Activated effector memory CD4-positive, alpha-beta T cell treated with Interleukin-2 at 50 U/mL for 16 hours (primary cell): Measurements from ENCODE around the gene FANCD2OS.
"Not testable (repeated sequence)": the region's sequence is repeated elsewhere in the genome, so short reads cannot be mapped to it uniquely, and the experiment has no call there.

Source experiments
- DNase-seq: peaks from one replicate; pipeline ENCODE4 v3.0.0-alpha.2; 2020

The FANCD2OS gene

DNA sequence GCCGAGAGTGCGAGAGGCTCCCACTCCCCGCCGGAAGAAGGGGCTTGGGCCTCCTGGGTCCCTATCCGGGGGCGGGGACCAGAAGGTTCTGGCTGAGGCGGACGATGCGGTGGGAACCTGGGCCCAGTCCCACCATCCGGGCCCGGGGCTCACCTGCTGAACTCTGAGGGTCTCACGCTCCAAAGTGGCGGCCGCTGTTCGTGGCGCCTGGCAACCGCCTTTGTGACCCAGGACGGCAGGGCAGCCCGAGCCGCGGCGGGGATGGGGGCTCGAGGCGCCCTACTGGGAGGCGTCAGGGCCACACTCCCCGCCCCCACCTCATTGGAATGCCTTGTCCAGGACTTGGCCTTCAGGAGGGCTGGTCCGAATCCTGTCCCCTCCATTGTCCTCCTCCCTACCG, at the start of gene FANCD2OS:
TSS of gene FANCD2OS (minus strand) at position 165 of the 400 bp plus-strand sequence. CDS start 3,481 bp downstream, outside the sequence.
- DNase-seq, result no peak

- no peak for DNase-seq
Measured at GRCh38 chr3:10157031-10157430, 49.0 kb upstream of the FANCD2OS start.

- DNase-seq, result no peak
Measured at GRCh38 chr3:10155658-10156057, 47.6 kb upstream of the FANCD2OS start.

- no peak for DNase-seq
Measured at GRCh38 chr3:10155123-10155472, 47.0 kb upstream of the FANCD2OS start.

GRCh38 chr3:10154335-10155122, 46.5 kb upstream of the FANCD2OS start:
- no peak for DNase-seq

DNA sequence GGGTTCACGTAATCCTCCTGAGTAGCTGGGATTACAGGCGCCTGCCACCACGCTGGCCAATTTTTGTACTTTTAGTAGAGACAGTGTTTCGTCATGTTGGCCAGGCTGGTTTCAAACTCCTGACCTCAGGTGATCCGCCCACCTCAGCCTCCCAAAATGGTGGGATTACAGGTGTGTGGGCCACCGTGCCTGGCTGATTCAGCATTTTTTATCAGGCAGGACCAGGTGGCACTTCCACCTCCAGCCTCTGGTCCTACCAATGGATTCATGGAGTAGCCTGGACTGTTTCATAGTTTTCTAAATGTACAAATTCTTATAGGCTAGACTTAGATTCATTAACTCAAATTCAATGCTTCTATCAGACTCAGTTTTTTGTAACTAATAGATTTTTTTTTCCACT, 42.9 kb upstream of the FANCD2OS start:
- no peak for DNase-seq

- DNase-seq, result no peak
Measured at GRCh38 chr3:10149226-10149625, 41.2 kb upstream of the FANCD2OS start.

GRCh38 chr3:10145685-10146084, 37.6 kb upstream of the FANCD2OS start:
- DNase-seq, result no peak

DNA sequence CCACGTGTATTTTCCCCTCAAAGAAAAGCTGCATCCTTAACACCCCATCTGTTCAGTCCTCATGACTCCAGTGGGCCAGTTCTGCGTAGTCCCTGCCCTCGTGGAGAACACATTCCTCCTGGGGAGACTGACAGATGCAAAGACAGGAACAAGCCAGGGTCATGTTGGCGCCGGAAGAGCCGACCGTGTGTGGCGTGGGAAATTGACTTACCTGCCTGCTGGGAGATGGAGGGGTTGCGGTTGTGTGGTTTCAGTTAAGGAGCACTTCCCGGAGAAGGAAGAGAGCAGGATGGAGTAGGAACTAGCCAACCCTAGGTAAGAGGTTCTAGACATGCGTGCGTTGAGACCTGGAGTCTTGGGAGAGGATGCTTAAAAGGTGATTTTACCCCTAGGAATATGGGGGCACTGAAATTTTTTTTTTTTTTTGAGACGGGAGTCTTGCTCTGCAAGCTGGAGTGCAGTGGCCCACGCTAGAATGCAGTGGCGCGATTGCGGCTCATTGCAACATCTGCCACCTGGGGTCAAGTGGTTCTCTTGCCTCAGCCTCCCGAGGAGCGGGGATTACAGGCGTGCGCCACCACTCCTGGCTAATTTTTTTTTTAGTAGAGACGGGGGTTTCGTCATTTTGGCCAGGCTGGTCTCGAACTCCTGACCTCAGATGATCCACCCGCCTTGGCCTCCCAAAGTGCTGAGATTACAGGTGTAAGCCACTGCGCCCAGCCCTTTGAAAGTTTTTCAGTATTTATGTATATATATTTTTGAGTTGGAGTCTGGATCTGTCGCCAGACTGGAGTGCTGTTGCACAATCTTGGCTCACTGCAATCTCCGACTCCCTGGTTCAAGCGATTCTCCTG, 34.9 kb upstream of the FANCD2OS start:
- DNase-seq, result no peak

GRCh38 chr3:10140996-10141546, 33.0 kb upstream of the FANCD2OS start:
- no peak for DNase-seq

DNA sequence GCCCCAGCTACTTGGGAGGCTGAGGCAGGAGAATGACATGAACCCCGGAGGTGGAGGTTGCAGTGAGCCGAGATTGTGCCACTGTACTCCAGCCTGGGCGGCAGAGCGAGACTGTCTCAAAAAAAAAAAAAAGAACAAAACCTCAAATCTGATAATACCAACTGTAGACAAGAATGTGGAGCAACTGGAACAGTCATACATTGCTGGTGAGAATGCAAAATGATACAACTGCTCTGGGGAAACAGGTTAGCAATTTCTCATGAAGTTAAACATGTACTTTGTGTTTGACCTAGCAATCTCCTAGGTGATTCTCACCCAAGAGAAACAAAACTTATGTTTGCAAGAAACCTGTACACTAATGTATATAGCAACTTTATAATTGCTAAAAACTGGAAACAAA, 29.1 kb upstream of the FANCD2OS start:
- DNase-seq, result no peak

GRCh38 chr3:10136426-10137005, 28.5 kb upstream of the FANCD2OS start:
- no peak for DNase-seq

GRCh38 chr3:10135872-10136271, 27.8 kb upstream of the FANCD2OS start:
- DNase-seq, result not testable (repeated sequence)

DNA sequence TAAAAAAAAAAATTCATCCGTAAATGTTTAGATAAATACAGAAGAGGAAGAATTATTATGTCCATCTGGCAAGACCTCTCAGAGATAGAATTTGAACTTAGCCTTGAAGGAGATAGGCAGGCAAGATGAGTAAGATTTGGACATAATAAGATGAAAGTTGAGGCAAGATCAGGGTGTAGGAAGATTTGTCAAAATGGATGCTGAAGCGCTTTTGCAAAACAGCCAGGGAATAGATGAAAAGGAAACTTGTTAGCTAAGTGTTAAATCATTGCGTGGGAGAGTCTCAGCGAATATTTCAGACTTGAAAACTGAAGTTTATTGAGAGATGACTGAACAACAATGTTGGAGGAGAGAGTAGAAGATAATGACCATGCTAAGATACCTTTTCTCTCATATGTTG, 14.7 kb upstream of the FANCD2OS start:
- DNase-seq, result no peak

GRCh38 chr3:10121064-10121463, 13.0 kb upstream of the FANCD2OS start:
- DNase-seq, result no peak

DNA sequence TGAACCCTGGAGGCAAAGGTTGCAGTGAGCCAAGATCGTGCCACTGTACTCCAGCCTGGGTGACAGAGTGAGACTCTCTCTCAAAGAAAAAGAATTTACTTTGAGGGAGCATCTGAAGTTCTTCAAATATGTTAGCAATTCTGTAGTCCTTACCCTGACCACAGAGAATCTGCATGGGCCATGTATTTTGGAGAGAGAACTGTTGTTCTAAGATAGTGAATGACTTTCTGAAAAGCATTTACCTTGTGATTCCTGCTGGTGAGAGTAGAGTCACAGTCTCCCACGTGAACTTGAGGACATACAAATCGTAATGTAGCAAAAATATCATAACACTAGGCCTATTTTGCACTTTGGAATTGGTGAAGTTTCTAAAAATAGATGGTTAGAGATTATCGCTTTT, 11.3 kb upstream of the FANCD2OS start:
- no peak for DNase-seq

DNA sequence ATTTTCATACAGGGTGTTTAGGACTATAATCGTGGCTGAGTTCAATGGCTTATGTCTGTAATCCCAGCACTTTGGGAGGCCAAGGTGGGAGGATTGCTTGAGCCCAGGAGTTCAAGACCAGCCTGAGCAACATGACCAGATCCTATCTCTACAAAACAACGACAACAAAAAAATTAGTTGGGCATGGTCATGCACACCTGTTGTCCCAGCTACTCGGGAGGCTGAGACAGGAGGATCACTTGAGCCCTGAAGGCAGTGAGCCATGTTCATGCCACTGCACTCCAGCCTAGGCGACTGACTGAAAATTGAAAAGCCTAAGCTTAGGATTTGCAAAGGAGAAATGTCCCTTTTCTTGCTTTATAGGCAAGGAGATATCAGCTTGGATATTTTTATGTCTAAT, 8.9 kb upstream of the FANCD2OS start:
- DNase-seq, result no peak

GRCh38 chr3:10116138-10116460, 8.0 kb upstream of the FANCD2OS start:
- no peak for DNase-seq

GRCh38 chr3:10115326-10116137, 7.5 kb upstream of the FANCD2OS start, which contains the start of gene BRK1:
TSS of gene BRK1 (plus strand) at chr3:10115675. CDS start at chr3:10115702, 27 bp downstream.
- DNase-seq, result peak; percentile 89

GRCh38 chr3:10106919-10107318, 1.1 kb downstream of the FANCD2OS start:
- DNase-seq, result no peak

DNA sequence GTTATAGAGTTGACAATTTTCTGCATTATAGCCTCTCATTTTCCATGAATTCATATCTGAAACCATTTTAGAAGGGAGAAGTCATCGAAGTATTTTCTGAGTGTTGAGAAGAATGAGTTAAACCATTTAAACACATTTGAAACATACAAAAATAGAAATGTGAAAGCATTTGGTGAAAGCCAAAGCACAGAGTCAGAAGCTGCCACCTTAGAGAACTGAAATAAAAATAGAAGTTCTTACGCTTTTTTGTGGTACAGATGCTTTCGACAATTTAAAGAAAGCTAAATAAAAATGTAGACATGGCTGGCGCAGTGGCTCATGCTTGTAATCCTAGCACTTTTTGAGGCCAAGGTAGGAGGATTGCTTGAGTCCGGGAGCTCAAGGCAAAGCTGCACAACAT, 9.0 kb downstream of the FANCD2OS start:
- no peak for DNase-seq

- no peak for DNase-seq
Measured at GRCh38 chr3:10093678-10094077, 14.4 kb downstream of the FANCD2OS start.

DNA sequence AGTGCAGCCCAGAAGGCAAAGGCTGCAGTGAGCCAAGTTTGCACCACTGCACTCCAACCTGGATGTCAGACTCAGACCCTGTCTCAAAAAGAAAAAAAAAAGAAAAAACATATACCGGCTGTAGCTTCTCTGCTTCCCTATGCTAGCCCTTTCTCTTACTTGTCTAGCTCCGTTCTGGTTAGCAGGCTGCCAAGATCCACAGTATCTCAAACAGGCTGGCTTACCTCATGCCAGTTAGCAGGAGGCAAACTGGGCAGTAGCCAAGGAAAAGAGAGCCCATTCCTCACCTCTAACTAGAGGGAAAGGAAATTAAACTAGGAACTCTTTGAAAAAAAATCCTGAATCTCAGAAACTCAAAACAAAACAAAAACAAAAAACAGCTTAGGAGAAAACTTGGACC, 16.7 kb downstream of the FANCD2OS start:
- not testable (repeated sequence) for DNase-seq
